HEK293 (cell line): ENCODE results near the gene VPS51.

ENCODE experiments used
- SALL2 ChIP-seq: fragments of 450-650 bp; formaldehyde crosslinking; IDR thresholded peaks from 2 replicates; pipeline ENCODE4 v1.5.0; 2017; ENCODE audit warnings: missing biosample characterization, mild to moderate bottlenecking, missing genetic modification characterization, borderline replicate concordance
- ZBTB20 ChIP-seq: fragments of 450-650 bp; formaldehyde crosslinking; IDR thresholded peaks from 2 replicates; pipeline ENCODE4 v1.5.1; 2016; ENCODE audit warnings: missing biosample characterization, missing genetic modification characterization
- ZBTB8A ChIP-seq: fragments of 450-650 bp; formaldehyde crosslinking; IDR thresholded peaks from 2 replicates; pipeline ENCODE4 v1.5.1; 2016; ENCODE audit warnings: missing biosample characterization, missing genetic modification characterization
- ZFP69B ChIP-seq: fragments of 450-650 bp; formaldehyde crosslinking; IDR thresholded peaks from 2 replicates; pipeline ENCODE4 v1.5.1; 2016; ENCODE audit warnings: missing biosample characterization, missing genetic modification characterization
- ZNF10 ChIP-seq: fragments of 450-650 bp; formaldehyde crosslinking; IDR thresholded peaks from 2 replicates; pipeline ENCODE4 v1.5.1; 2017; ENCODE audit warnings: missing biosample characterization, missing genetic modification characterization
- ZNF2 ChIP-seq: fragments of 450-650 bp; formaldehyde crosslinking; IDR thresholded peaks from 2 replicates; pipeline ENCODE4 v1.5.1; 2016; ENCODE audit warnings: missing biosample characterization, missing genetic modification characterization
- ZNF239 ChIP-seq: fragments of 450-650 bp; formaldehyde crosslinking; IDR thresholded peaks from 2 replicates; pipeline ENCODE4 v1.5.1; 2016; ENCODE audit warnings: missing biosample characterization, missing genetic modification characterization
- ZNF311 ChIP-seq: fragments of 450-650 bp; formaldehyde crosslinking; IDR thresholded peaks from 2 replicates; pipeline ENCODE4 v1.5.1; 2017; ENCODE audit warnings: missing biosample characterization, missing genetic modification characterization, borderline replicate concordance
- ZNF600 ChIP-seq: fragments of 450-650 bp; formaldehyde crosslinking; IDR thresholded peaks from 2 replicates; pipeline ENCODE4 v1.5.1; 2016; ENCODE audit warnings: missing biosample characterization, missing genetic modification characterization
- ZNF701 ChIP-seq: fragments of 450-650 bp; formaldehyde crosslinking; IDR thresholded peaks from 2 replicates; pipeline ENCODE4 v1.5.1; 2016; ENCODE audit warnings: missing biosample characterization, missing genetic modification characterization
- ZNF843 ChIP-seq: fragments of 450-650 bp; formaldehyde crosslinking; IDR thresholded peaks from 2 replicates; pipeline ENCODE4 v1.5.1; 2016; ENCODE audit warnings: missing biosample characterization, missing genetic modification characterization
- ZSCAN30 ChIP-seq: fragments of 450-650 bp; IDR thresholded peaks from 2 replicates; pipeline ENCODE4 v1.5.1; 2018; ENCODE audit warnings: missing biosample characterization, mild to moderate bottlenecking, missing genetic modification characterization, moderate library complexity
- TF ChIP-seq, protein P1 (sequence below): fragments of 450-650 bp; formaldehyde crosslinking; IDR thresholded peaks from 2 replicates; pipeline ENCODE4 v1.5.1; 2017; ENCODE audit warnings: missing biosample characterization, missing genetic modification characterization
- TF ChIP-seq, protein P2 (sequence below): fragments of 450-650 bp; formaldehyde crosslinking; IDR thresholded peaks from 2 replicates; pipeline ENCODE4 v1.5.1; 2016; ENCODE audit warnings: missing biosample characterization, missing genetic modification characterization
- TF ChIP-seq, protein P3 (sequence below): fragments of 450-650 bp; IDR thresholded peaks from 2 replicates; pipeline ENCODE4 v1.5.1; 2018; ENCODE audit warnings: missing biosample characterization, mild to moderate bottlenecking, missing genetic modification characterization
- TF ChIP-seq, protein P4 (sequence below): fragments of 450-650 bp; formaldehyde crosslinking; IDR thresholded peaks from 2 replicates; pipeline ENCODE4 v1.5.1; 2016; ENCODE audit warnings: missing biosample characterization, missing genetic modification characterization
- TF ChIP-seq, protein P5 (sequence below): fragments of 450-650 bp; formaldehyde crosslinking; conservative IDR thresholded peaks from 2 replicates; pipeline ENCODE4 v1.5.1; 2016; ENCODE audit warnings: low read depth, missing biosample characterization, missing genetic modification characterization
- TF ChIP-seq, protein P6 (sequence below): fragments of 450-650 bp; formaldehyde crosslinking; IDR thresholded peaks from 2 replicates; pipeline ENCODE4 v1.5.1; 2016; ENCODE audit warnings: missing biosample characterization, missing genetic modification characterization

The VPS51 gene

DNA sequence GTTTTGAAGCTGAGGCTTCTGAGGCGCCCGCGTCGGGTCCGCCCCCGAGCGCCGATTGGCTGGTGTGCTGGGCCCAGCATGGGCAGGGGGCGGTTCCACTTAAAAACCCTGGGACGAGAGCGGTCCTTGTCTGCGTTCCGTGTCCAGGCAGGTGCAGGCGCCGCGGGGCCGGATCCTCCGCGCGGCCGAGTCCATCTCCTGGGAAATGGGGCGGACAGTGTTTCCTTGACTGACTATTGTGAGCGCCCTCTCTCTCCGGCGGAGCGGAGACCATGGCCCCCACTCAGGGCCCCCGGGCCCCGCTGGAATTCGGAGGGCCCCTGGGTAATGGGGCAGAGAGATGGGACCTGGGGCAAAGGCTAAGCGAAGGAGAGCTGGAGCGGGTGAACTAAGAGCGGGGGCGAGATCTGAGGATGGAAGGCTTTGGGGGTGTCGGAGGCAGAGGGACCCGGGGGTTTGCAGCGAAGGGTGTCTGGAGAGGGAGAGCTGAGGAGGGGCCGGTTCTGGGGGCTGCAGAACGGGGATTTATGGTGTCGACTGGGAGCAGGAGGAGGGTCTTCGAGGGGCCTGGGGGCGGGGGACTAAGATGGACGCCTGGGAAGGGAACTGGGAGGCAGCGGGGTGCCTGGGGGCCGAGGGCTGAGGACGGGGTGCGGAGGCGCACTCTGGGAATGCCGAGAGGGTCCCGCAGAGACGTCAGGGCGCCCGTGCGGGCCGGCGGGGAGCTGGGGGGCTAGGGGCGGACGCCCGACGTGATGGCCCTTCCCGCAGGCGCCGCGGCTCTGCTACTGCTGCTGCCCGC, 15.9 kb downstream of the VPS51 start, which contains the start of gene TM7SF2 (continued):
- TF ChIP-seq ZBTB20 (tag by site-specific recombination): peak; percentile 53
- 0 out of 2 replicates have a peak, but pooled peaks have one; percentile 44 for TF ChIP-seq ZNF10 (tag by site-specific recombination)
- TF ChIP-seq, protein P1, sequence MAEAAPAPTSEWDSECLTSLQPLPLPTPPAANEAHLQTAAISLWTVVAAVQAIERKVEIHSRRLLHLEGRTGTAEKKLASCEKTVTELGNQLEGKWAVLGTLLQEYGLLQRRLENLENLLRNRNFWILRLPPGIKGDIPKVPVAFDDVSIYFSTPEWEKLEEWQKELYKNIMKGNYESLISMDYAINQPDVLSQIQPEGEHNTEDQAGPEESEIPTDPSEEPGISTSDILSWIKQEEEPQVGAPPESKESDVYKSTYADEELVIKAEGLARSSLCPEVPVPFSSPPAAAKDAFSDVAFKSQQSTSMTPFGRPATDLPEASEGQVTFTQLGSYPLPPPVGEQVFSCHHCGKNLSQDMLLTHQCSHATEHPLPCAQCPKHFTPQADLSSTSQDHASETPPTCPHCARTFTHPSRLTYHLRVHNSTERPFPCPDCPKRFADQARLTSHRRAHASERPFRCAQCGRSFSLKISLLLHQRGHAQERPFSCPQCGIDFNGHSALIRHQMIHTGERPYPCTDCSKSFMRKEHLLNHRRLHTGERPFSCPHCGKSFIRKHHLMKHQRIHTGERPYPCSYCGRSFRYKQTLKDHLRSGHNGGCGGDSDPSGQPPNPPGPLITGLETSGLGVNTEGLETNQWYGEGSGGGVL (tag by site-specific recombination): peak; percentile 47
- TF ChIP-seq, protein P2, sequence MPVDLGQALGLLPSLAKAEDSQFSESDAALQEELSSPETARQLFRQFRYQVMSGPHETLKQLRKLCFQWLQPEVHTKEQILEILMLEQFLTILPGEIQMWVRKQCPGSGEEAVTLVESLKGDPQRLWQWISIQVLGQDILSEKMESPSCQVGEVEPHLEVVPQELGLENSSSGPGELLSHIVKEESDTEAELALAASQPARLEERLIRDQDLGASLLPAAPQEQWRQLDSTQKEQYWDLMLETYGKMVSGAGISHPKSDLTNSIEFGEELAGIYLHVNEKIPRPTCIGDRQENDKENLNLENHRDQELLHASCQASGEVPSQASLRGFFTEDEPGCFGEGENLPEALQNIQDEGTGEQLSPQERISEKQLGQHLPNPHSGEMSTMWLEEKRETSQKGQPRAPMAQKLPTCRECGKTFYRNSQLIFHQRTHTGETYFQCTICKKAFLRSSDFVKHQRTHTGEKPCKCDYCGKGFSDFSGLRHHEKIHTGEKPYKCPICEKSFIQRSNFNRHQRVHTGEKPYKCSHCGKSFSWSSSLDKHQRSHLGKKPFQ (tag by site-specific recombination): no peak
- TF ChIP-seq ZSCAN30: peak; percentile 57; the same call in 1 of the 2 replicates
- no peak for TF ChIP-seq ZNF701 (tag by site-specific recombination)
- TF ChIP-seq, protein P3, sequence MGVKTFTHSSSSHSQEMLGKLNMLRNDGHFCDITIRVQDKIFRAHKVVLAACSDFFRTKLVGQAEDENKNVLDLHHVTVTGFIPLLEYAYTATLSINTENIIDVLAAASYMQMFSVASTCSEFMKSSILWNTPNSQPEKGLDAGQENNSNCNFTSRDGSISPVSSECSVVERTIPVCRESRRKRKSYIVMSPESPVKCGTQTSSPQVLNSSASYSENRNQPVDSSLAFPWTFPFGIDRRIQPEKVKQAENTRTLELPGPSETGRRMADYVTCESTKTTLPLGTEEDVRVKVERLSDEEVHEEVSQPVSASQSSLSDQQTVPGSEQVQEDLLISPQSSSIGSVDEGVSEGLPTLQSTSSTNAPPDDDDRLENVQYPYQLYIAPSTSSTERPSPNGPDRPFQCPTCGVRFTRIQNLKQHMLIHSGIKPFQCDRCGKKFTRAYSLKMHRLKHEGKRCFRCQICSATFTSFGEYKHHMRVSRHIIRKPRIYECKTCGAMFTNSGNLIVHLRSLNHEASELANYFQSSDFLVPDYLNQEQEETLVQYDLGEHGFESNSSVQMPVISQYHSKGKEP (tag by site-specific recombination): no peak
- TF ChIP-seq, protein P4, sequence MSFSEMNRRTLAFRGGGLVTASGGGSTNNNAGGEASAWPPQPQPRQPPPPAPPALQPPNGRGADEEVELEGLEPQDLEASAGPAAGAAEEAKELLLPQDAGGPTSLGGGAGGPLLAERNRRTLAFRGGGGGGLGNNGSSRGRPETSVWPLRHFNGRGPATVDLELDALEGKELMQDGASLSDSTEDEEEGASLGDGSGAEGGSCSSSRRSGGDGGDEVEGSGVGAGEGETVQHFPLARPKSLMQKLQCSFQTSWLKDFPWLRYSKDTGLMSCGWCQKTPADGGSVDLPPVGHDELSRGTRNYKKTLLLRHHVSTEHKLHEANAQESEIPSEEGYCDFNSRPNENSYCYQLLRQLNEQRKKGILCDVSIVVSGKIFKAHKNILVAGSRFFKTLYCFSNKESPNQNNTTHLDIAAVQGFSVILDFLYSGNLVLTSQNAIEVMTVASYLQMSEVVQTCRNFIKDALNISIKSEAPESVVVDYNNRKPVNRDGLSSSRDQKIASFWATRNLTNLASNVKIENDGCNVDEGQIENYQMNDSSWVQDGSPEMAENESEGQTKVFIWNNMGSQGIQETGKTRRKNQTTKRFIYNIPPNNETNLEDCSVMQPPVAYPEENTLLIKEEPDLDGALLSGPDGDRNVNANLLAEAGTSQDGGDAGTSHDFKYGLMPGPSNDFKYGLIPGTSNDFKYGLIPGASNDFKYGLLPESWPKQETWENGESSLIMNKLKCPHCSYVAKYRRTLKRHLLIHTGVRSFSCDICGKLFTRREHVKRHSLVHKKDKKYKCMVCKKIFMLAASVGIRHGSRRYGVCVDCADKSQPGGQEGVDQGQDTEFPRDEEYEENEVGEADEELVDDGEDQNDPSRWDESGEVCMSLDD (tag by site-specific recombination): peak; percentile 41; the same call in 1 of the 2 replicates
- TF ChIP-seq ZFP69B: 0 out of 2 replicates have a peak, but pooled peaks have one; percentile 45
- no peak for TF ChIP-seq ZNF239 (tag by site-specific recombination)
- TF ChIP-seq, protein P5, sequence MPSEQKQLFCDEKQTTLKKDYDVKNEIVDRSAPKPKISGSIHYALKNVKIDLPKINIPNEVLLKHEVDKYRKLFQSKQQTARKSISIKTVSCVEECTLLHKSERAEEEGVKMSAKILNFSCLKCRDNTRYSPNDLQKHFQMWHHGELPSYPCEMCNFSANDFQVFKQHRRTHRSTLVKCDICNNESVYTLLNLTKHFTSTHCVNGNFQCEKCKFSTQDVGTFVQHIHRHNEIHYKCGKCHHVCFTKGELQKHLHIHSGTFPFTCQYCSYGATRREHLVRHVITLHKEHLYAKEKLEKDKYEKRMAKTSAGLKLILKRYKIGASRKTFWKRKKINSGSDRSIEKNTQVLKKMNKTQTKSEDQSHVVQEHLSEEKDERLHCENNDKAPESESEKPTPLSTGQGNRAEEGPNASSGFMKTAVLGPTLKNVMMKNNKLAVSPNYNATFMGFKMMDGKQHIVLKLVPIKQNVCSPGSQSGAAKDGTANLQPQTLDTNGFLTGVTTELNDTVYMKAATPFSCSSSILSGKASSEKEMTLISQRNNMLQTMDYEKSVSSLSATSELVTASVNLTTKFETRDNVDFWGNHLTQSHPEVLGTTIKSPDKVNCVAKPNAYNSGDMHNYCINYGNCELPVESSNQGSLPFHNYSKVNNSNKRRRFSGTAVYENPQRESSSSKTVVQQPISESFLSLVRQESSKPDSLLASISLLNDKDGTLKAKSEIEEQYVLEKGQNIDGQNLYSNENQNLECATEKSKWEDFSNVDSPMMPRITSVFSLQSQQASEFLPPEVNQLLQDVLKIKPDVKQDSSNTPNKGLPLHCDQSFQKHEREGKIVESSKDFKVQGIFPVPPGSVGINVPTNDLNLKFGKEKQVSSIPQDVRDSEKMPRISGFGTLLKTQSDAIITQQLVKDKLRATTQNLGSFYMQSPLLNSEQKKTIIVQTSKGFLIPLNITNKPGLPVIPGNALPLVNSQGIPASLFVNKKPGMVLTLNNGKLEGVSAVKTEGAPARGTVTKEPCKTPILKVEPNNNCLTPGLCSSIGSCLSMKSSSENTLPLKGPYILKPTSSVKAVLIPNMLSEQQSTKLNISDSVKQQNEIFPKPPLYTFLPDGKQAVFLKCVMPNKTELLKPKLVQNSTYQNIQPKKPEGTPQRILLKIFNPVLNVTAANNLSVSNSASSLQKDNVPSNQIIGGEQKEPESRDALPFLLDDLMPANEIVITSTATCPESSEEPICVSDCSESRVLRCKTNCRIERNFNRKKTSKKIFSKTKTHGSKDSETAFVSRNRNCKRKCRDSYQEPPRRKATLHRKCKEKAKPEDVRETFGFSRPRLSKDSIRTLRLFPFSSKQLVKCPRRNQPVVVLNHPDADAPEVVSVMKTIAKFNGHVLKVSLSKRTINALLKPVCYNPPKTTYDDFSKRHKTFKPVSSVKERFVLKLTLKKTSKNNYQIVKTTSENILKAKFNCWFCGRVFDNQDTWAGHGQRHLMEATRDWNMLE (tag by site-specific recombination): no peak
- TF ChIP-seq ZNF843 (tag by site-specific recombination): peak; percentile 34; the same call in 1 of the 2 replicates
- TF ChIP-seq ZNF311 (tag by site-specific recombination): no peak
- no peak for TF ChIP-seq SALL2
- TF ChIP-seq, protein P6, sequence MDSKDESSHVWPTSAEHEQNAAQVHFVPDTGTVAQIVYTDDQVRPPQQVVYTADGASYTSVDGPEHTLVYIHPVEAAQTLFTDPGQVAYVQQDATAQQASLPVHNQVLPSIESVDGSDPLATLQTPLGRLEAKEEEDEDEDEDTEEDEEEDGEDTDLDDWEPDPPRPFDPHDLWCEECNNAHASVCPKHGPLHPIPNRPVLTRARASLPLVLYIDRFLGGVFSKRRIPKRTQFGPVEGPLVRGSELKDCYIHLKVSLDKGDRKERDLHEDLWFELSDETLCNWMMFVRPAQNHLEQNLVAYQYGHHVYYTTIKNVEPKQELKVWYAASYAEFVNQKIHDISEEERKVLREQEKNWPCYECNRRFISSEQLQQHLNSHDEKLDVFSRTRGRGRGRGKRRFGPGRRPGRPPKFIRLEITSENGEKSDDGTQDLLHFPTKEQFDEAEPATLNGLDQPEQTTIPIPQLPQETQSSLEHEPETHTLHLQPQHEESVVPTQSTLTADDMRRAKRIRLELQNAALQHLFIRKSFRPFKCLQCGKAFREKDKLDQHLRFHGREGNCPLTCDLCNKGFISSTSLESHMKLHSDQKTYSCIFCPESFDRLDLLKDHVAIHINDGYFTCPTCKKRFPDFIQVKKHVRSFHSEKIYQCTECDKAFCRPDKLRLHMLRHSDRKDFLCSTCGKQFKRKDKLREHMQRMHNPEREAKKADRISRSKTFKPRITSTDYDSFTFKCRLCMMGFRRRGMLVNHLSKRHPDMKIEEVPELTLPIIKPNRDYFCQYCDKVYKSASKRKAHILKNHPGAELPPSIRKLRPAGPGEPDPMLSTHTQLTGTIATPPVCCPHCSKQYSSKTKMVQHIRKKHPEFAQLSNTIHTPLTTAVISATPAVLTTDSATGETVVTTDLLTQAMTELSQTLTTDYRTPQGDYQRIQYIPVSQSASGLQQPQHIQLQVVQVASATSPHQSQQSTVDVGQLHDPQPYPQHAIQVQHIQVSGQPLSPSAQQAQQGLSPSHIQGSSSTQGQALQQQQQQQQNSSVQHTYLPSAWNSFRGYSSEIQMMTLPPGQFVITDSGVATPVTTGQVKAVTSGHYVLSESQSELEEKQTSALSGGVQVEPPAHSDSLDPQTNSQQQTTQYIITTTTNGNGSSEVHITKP (tag by site-specific recombination): peak; percentile 89
- TF ChIP-seq ZNF600 (tag by site-specific recombination): peak; percentile 62; the same call in 1 of the 2 replicates
- TF ChIP-seq ZNF2 (tag by site-specific recombination): 0 out of 2 replicates have a peak, but pooled peaks have one; percentile 35
- TF ChIP-seq ZBTB8A: peak; percentile 65; the same call in 1 of the 2 replicates
